SK-N-SH treated with all-trans-retinoic acid at 6 μM for 48 hours (cell line): ENCODE data around the gene RSPRY1.

Experiments used
- ARNTL ChIP-seq: fragments of 450-650 bp; formaldehyde crosslinking; IDR thresholded peaks from 2 replicates; pipeline ENCODE4 v1.5.0; 2020; ENCODE audit warnings: low read depth, mild to moderate bottlenecking, moderate library complexity, borderline replicate concordance
- GLIS3 ChIP-seq: fragments of 250-450 bp; sonication (Bioruptor Pico); IDR thresholded peaks from 2 replicates; pipeline ENCODE4 v1.5.0; 2020; ENCODE audit warnings: mild to moderate bottlenecking, moderate library complexity
- TF ChIP-seq, protein P1 (sequence below): fragments of 250-450 bp; sonication (Bioruptor Pico); IDR thresholded peaks from 2 replicates; pipeline ENCODE4 v1.8.0; 2020; ENCODE audit warnings: mild to moderate bottlenecking, moderate library complexity, borderline replicate concordance
- TF ChIP-seq, protein P2 (sequence below): fragments of 250-450 bp; sonication (Bioruptor Pico); IDR thresholded peaks from 2 replicates; pipeline ENCODE4 v1.8.0; 2021; ENCODE audit warnings: low read depth, mild to moderate bottlenecking, moderate library complexity, borderline replicate concordance

GRCh38 chr16:57141822-57142631 lies 44.1 kb upstream of the RSPRY1 start:
- TF ChIP-seq ARNTL (CRISPR knock-in tag) (no peak), GLIS3 (no peak)
- TF ChIP-seq, protein P1, sequence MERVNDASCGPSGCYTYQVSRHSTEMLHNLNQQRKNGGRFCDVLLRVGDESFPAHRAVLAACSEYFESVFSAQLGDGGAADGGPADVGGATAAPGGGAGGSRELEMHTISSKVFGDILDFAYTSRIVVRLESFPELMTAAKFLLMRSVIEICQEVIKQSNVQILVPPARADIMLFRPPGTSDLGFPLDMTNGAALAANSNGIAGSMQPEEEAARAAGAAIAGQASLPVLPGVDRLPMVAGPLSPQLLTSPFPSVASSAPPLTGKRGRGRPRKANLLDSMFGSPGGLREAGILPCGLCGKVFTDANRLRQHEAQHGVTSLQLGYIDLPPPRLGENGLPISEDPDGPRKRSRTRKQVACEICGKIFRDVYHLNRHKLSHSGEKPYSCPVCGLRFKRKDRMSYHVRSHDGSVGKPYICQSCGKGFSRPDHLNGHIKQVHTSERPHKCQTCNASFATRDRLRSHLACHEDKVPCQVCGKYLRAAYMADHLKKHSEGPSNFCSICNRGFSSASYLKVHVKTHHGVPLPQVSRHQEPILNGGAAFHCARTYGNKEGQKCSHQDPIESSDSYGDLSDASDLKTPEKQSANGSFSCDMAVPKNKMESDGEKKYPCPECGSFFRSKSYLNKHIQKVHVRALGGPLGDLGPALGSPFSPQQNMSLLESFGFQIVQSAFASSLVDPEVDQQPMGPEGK (CRISPR knock-in tag), result no peak
- TF ChIP-seq, protein P2, sequence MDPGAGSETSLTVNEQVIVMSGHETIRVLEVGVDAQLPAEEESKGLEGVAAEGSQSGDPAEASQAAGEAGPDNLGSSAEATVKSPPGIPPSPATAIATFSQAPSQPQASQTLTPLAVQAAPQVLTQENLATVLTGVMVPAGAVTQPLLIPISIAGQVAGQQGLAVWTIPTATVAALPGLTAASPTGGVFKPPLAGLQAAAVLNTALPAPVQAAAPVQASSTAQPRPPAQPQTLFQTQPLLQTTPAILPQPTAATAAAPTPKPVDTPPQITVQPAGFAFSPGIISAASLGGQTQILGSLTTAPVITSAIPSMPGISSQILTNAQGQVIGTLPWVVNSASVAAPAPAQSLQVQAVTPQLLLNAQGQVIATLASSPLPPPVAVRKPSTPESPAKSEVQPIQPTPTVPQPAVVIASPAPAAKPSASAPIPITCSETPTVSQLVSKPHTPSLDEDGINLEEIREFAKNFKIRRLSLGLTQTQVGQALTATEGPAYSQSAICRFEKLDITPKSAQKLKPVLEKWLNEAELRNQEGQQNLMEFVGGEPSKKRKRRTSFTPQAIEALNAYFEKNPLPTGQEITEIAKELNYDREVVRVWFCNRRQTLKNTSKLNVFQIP (CRISPR knock-in tag), result no peak
